ENCODE results near the gene TTC19. TPM values are rescaled to one million over a fixed set of nuclear protein-coding genes. Genes with fewer than 3 reads are reported as not detected.

The TTC19 gene
- total RNA-seq, 2 experiments from 2014 or later = 57.8 to 66.7 TPM

GRCh38 chr17:15963670-15964110 lies 35.9 kb upstream of the TTC19 start:
- Histone ChIP-seq H3K4me1 (ENCODE audit: insufficient read depth, low read length) (peaks cover 13% of the 10 kb centered on the region), H3K27me3 (ENCODE audit: control insufficient read depth in 1 of 2, insufficient read depth in 2 of 2, low read length in 2 of 2) (peaks cover 0 to 5% of the 10 kb centered on the region in 2 experiments), H3K9me3 (ENCODE audit: control insufficient read depth in 1 of 2, insufficient read depth in 1 of 2, low read length in 2 of 2) (no peaks in the 10 kb centered on the region), H3K4me3 (ENCODE audit: low read length) (no peak overlapping the region), H3K27ac (ENCODE audit: low read depth in 1 of 2, low read length in 2 of 2) (no peak overlapping the region), H3K36me3 (ENCODE audit: insufficient read depth, low read length) (no peaks in the 10 kb centered on the region)
- TF ChIP-seq, protein P1, sequence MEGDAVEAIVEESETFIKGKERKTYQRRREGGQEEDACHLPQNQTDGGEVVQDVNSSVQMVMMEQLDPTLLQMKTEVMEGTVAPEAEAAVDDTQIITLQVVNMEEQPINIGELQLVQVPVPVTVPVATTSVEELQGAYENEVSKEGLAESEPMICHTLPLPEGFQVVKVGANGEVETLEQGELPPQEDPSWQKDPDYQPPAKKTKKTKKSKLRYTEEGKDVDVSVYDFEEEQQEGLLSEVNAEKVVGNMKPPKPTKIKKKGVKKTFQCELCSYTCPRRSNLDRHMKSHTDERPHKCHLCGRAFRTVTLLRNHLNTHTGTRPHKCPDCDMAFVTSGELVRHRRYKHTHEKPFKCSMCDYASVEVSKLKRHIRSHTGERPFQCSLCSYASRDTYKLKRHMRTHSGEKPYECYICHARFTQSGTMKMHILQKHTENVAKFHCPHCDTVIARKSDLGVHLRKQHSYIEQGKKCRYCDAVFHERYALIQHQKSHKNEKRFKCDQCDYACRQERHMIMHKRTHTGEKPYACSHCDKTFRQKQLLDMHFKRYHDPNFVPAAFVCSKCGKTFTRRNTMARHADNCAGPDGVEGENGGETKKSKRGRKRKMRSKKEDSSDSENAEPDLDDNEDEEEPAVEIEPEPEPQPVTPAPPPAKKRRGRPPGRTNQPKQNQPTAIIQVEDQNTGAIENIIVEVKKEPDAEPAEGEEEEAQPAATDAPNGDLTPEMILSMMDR (IDR thresholded peaks at IDR 0.05) = no peak
- DNase-seq (no peak), ATAC-seq (ENCODE audit: poor library complexity) (no peak)
- Mint-ChIP-seq H3K9me3 (no peaks in the 10 kb centered on the region), H3K4me3 (no peak overlapping the region), H3K27me3 (no peaks in the 10 kb centered on the region), H3K4me1 (ENCODE audit: low read depth) (peaks cover 32% of the 10 kb centered on the region), H3K36me3 (ENCODE audit: low read depth) (no peaks in the 10 kb centered on the region), H3K27ac (no peak overlapping the region)
- ChIA-PET POLR2A (no interaction called here), CTCF (no interaction called here)
- intact Hi-C loops (cut with DNase I, micrococcal nuclease) = no loop called here

GRCh38 chr17:15965528-15965927 lies 34.1 kb upstream of the TTC19 start:
- TF ChIP-seq, protein P1 (IDR thresholded peaks at IDR 0.05) = no peak
- Histone ChIP-seq H3K27me3 (ENCODE audit: control insufficient read depth in 1 of 2, insufficient read depth in 2 of 2, low read length in 2 of 2) (peaks cover 0 to 5% of the 10 kb centered on the region in 2 experiments), H3K9me3 (ENCODE audit: control insufficient read depth in 1 of 2, insufficient read depth in 1 of 2, low read length in 2 of 2) (no peaks in the 10 kb centered on the region), H3K4me1 (ENCODE audit: insufficient read depth, low read length) (peaks cover 13% of the 10 kb centered on the region), H3K4me3 (ENCODE audit: low read length) (no peak overlapping the region), H3K36me3 (ENCODE audit: insufficient read depth, low read length) (no peaks in the 10 kb centered on the region), H3K27ac (ENCODE audit: low read depth in 1 of 2, low read length in 2 of 2) (no peak overlapping the region)
- ATAC-seq (ENCODE audit: poor library complexity) (no peak), DNase-seq (no peak)
- Mint-ChIP-seq H3K4me3 (no peak overlapping the region), H3K27ac (peak overlapping the region; percentile 90), H3K9me3 (no peaks in the 10 kb centered on the region), H3K27me3 (no peaks in the 10 kb centered on the region), H3K4me1 (ENCODE audit: low read depth) (peaks cover 24% of the 10 kb centered on the region), H3K36me3 (ENCODE audit: low read depth) (no peaks in the 10 kb centered on the region)
- ChIA-PET POLR2A (interaction anchor here (1.1 to 1.4 kb wide), 3 partner anchors 34 to 35 kb away, joined by 3 to 6 read pairs (median 5); partner anchors contain the start of genes TTC19 and ZSWIM7), CTCF (no interaction called here)
- intact Hi-C loops (cut with DNase I, micrococcal nuclease) = no loop called here

- peaks cover 24% of the 10 kb centered on the region for H3K4me1 Mint-ChIP-seq (ENCODE audit: low read depth)
Observed at GRCh38 chr17:15966183-15966878, 33.3 kb upstream of the TTC19 start.

More at GRCh38 chr17:15966183-15966878, 33.3 kb upstream of the TTC19 start:
- H3K36me3 Mint-ChIP-seq (ENCODE audit: low read depth) = no peaks in the 10 kb centered on the region
- H3K9me3 Mint-ChIP-seq = no peaks in the 10 kb centered on the region
- intact Hi-C loops (cut with DNase I, micrococcal nuclease) = no loop called here
- peaks cover 13% of the 10 kb centered on the region for H3K4me1 ChIP-seq (ENCODE audit: insufficient read depth, low read length)
- peak overlapping the region in 1 of 2 donors; percentile 15 for H3K27ac ChIP-seq (ENCODE audit: low read depth in 1 of 2, low read length in 2 of 2)
- POLR2A ChIA-PET = interaction anchor here (0.9 to 1.4 kb wide), 3 partner anchors 16 to 35 kb away, joined by 3 to 6 read pairs (median 5); partner anchors contain the start of genes TTC19 and ZSWIM7
- TF ChIP-seq, protein P1 (IDR thresholded peaks at IDR 0.05) = no peak
- CTCF ChIA-PET = no interaction called here
- H3K4me3 ChIP-seq (ENCODE audit: low read length) = no peak overlapping the region
- H3K27ac Mint-ChIP-seq = peak overlapping the region; percentile 90
- no peaks in the 10 kb centered on the region for H3K36me3 ChIP-seq (ENCODE audit: insufficient read depth, low read length)
- H3K27me3 Mint-ChIP-seq = no peaks in the 10 kb centered on the region
- DNase-seq (peak in 1 of 14 experiments; percentile 34), ATAC-seq (ENCODE audit: poor library complexity) (peak; percentile 43)
- peak overlapping the region; percentile 66 for H3K4me3 Mint-ChIP-seq
- peaks cover 0 to 5% of the 10 kb centered on the region in 2 experiments for H3K27me3 ChIP-seq (ENCODE audit: control insufficient read depth in 1 of 2, insufficient read depth in 2 of 2, low read length in 2 of 2)
- no peaks in the 10 kb centered on the region for H3K9me3 ChIP-seq (ENCODE audit: control insufficient read depth in 1 of 2, insufficient read depth in 1 of 2, low read length in 2 of 2)

All from CD4-positive, alpha-beta T cell (primary cell).